Measurements from ENCODE around the gene SH3D19.
A peak's percentile ranks its signal among the peaks of the same experiment; 100 is the strongest.
"Not testable (repeated sequence)": the region's sequence is repeated elsewhere in the genome, so short reads cannot be mapped to it uniquely, and the experiment has no call there.

Gene SH3D19

DNA sequence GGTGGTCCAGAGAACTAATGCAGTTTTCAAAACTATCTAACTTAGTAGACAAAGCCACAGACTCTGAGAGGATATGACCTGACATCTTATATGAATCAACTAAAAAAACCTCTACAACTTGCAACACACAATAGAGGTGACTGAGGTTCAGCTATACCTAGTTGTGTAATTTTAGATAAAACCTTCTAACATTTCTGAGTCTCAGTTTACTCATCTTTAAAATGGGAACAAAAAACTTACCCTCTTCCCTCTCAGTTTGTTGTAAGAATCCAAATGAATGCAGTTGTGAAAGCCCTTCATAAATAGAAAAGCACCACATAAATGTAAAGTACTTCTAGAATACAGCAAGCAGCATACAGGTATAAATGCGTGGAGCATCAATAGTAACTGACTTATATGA, 5.9 kb downstream of the SH3D19 start:
- no peak for DNase-seq

DNA sequence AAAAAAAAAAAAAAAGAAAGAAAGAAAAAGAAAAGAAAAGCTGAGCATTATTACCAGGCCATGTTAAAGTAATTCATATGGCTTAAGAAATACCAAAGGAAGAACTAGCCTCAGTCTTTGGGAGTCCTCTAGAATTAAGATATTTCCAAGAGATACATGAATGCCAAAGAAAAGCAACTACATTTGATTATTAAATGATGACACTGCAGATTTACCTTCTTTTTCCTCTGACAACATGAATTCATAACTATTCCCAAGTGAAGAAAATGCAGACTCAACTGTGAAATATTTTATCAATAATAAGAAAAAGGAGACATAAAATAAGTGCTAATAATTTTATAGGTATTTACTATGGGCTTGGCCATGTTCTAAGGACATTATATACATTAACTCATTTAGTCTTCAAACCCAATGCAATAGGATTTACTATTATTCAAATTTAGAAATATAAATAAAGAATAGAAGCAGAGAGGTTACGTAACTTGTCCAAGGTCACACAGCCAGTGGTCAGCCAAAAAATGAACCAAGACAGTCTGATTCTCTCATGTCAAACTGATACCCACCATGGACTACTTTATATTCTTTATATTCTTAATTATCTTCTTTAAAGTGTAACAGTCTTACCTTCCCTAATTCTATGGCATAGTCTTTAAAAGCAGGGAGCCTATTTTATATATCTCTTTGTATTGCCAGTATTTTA, 6.9 kb downstream of the SH3D19 start:
- DNase-seq = no peak

DNA sequence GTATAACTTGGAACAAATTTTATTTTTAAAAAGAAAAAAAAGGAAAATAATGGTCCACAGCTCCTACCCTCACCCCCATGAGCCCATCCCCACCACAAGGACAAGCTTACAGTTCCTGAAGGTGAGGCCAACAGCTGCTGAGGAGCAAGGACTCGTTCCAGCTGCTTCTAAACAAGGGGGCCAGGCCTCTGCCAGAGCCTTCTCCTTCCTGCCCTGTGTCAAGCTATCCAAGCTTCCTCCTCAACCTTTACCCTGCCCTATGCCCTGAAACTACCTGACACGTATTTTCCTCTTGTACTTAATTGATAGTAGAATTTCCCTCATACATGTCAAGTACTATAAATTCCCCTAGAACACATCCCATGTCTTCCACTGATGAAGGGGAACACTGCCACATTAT, 8.8 kb downstream of the SH3D19 start:
- DNase-seq = no peak

DNA sequence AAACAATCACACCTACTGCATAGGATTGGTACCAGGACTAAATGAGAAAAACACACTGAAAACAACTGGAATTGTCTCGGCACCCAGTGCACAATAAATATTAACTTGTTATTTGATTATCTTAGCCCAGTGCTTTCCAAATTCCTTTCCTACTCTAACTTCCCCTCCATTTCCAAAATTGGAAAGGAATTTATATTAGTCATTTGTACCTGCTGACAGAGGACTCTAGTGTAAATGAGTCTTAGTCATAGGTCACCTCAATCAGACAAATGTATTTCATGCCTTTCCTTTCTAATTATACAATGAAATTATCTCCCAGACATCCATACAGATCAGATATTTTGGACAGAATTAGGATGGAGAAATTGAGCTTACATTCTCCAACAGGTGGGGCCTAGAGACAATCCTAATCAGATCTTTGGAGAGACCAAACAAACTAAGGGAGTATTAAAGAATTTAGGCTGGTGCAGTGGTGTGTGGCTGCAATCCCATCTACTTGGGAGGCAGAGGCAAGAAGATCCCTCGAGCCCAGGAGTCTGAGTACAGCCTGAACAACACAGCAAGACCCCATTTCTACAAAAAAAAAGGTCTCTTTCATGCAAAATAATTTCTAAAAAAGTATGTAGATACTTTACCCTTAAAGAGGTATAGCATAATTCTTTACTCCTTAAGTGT, 10.1 kb downstream of the SH3D19 start:
- no peak for DNase-seq

DNA sequence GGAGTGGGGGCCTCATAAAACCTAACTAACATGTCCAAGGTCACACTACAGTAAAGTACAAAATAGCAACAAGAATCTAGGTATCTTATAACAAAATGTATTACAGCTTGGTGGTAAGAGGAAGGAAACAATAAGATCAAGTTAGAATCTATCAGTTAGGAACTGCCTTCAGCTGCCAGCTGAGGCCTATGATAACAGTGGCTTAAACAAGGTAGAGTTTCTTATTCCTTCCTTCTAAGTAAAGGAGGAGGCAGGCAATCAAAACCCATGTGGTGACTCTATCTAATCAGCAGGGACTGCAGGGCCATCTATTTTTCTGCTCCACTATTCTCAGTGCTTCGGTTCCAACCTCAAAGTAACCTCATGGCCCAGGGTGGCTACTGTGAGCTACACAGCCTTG, 10.9 kb downstream of the SH3D19 start:
- DNase-seq = no peak

DNA sequence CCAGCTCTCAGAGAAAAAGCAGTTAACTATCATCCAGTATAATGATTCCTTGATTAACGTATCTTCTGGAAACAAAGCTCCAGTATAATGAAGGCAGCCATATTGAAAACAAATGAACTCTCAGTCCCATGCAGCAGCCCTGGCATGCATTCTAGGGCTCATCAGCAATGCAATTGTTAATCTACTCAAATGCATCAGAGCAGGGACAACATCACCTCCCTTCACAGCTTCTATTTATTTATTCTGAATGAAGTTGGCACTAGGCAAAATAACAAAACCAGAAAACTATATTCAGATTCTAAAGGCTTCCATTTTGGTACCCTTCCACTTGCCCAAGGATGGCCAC, 11.4 kb downstream of the SH3D19 start:
- DNase-seq = no peak

DNA sequence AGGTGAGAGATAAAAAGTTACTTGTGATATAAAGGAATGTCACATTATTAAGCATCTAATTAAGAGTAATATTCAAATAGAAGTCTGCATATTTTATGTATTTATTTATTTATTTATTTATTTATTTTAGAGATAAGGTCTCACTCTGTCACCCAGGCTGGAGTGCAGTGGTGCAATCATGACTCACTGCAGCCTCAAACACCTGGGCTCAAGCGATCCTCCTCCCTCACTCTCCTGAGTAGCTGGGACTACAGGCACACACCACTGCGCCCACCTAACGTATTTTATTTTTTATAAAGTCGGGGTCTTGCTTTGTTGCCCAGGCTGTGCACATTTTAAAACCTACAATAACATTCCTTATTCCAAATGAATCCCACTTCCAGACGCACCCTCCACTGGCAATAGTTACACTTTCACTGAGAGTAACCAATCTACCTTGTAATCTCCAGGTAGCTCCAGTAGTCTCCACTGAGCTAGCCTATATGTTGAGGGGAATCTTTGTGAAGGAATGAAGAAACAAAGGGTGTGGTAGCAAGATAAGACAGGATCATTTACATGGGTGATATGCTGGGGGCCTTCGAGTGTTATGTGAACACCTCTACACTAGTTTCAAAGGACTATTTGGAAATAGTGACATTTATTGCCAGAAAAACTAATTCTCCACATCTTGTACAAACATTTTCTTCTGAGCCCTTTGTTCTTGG, 11.9 kb downstream of the SH3D19 start:
- DNase-seq = no peak

DNA sequence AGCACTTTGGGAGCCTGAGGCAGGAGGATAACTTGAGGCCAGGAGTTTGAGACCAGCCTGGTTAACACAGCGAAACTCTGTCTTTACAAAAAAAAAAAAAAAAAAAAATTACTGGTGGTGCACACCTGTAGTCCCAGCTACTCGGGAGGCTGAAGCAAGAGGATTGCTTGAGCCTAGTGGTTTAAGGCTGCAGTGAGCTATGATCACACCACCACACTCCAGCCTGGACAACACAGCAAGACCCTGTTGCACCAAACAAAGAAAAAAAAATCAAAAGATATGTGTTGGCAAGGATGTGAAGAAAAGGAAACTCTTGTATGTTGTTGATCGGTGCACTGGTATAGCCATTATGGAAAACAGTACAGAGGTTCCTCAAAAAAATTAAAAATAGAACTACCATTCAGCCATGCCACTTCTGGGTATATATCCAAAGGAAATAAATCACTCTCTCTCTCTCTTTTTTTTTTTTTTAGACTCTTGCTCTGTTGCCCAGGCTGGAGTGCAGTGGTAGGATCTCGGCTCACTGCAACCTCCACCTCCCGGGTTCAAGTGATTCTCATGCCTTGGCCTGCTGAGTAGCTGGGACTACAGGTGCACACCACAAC, 15.2 kb downstream of the SH3D19 start:
- no peak for DNase-seq

DNA sequence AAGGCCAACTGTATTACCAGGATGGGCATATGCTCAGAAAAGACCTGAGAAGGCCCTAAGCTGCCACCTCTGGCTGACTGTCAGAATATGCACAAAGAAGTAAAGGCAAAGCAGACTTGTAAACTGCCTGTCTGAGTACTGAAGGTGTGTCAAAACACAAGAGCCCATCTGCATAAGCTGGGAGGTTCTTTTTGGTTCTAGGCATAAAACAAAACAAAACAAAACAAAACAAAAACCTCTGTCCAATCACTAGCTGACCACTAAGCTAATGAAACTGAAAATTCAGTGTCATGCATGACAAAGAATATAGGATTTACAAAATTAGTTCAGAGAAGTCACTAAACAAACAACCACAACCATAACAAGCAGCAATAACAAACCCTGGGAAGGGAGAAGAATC, 20.6 kb downstream of the SH3D19 start:
- no peak for DNase-seq

DNA sequence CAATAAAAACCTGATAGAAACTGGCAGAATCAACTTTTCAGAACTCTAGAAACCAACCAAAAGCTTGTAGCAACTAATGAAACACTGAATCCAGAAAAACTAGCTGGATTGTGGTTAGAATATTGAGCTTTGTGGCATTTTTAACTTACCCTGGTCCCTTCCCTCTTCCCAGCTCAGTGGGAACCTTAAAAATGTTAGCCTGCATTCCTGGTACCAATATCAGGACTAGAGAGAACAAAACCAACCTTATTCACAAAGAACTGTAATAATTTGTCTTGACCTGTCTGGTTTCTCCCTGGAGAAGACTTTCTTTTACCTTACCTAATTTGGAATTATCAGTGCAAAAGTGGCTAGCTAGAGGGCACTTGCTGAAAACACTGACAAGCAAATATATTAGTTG, 21.2 kb downstream of the SH3D19 start:
- DNase-seq = no peak

DNA sequence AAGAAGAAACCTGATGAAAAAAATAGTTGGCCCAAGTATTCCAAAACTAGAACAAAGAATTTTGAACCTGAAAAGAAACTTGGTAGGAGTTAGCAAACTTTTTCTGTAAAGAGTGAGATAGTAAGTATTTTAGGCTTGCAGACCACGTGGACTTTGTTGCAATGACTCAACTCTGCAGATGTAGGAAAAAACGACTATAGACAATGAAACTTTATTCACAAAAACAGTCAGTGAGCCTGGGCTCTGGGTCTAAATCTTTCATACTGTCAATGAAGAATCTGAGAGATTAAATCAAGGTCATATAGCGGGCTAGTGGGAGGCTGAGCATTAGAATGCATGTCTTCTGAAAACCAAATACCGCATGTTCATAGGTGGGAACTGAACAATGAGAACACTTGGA, 23.0 kb downstream of the SH3D19 start:
- DNase-seq = no peak

DNA sequence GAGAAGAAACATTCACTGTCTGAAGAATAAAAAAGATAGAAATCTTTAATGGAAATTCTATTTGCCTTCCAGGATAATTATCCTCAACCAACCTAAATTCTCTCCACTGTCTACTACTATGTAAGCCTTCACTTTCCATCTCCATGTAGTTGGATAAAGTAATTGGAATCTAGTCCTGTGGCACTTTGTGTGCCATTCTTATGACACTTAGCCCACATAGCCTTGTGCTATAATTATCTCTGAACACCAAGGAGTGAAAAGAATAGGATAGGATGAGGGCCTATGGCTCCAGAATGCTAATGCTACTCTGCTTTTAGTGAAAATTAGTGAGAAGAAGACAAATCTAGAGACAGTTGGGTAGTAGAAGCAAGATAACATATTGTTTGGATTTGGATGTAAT, 28.2 kb downstream of the SH3D19 start:
- no peak for DNase-seq

DNA sequence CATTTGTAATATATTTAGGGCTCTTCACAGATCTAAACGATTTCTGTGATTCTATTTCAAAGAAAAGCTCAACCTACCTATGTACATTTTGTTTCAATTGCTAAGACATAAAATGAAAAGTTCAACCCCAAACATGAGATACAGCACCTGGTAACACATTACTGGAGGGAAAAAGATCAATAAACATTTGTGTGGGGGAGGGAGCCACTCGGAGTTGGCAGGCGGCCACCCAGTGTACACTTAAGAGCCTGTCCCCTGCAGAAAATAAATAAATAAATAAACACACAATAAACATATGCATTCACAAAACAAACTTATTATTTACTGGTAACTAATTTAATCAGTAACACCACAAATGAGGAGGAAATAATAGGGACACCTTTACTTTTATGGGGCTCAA, 29.2 kb downstream of the SH3D19 start:
- DNase-seq = no peak

DNA sequence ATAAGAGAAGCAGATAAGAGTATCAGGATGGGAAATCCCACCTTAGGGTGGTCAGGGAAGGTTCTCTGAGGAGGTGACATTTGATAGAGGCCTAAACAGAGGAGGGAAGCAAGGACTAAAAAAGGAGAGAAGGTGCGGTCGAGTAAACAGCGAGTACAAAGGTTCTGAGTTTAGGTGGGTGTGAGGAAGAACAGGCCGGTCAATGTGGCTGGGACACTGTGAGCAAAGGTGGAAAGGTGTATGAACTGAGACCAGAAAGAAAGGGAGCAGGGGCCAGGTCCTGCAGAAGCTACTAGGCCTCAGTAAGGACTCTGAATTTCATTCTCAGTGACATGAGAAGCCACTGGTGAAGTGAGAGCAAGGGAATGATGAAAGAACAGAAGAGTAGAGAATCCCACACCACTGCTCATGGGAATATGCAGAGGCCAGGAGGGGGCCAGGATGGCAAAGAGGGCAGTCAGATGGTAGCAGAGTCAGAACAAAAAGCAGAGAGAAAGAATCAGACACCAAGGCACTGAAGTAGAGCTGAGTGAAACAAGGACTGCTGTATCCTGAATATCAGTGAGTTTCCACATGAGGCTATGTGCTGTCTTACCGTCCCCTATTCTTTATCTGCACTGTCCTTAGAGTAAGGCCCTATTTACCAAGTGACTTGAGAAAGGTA, 30.4 kb downstream of the SH3D19 start:
- no peak for DNase-seq

DNA sequence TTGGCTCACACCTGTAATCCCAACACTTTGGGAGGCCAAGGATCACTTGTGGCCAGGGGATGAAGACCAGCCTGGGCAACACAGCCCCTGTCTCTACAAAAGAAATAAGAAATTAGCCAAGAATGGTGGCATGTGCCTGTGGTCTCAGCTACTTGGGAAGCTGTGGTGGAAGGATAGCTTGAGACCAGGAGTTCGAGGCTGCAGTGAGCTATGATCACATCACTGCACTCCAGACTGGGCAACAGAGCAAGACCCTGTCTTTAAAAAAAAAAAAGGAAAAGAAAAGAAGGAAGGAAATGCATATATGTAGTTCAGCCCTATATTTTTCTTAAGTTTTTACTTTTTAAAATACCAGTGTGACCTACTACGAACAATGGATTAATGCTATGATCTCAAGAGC, 33.4 kb downstream of the SH3D19 start:
- DNase-seq = no peak

DNA sequence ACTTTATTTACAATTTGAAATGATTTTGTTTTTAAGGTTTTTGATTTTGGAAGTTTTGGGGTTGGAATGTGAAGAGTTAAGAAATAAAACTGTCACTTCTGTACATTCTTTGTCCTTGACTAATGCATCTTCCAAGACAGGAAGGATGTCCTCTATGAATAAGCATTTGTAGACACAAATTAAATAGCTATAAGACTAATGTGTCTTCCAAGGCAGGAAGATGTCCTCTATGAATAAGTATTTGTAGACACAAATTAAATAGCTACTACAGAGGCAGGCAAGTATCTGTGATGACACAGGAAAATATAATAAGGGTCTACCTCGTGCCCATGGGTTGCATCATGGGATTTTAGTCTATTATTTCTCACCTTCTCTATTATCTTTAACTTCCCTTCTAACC, 33.9 kb downstream of the SH3D19 start:
- no peak for DNase-seq

DNA sequence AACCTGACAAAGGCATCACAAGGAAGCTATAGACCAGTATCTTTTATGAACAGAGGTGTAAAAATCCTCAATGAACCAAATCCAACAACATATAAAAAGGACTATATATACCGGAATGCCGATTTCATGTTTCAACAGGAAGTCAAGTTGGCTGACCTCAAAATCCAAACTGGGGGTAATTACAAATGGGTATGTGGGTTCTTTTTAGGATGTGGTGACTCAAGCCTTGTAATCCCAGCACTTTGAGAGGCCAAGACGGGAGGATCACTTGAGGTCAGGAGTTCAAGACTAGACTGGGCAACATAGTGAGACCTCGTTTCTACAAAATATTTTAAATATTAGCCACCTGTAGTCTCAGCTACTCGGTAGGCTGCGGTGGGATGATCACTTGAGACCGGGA, 38.0 kb downstream of the SH3D19 start:
- DNase-seq = no peak

DNA sequence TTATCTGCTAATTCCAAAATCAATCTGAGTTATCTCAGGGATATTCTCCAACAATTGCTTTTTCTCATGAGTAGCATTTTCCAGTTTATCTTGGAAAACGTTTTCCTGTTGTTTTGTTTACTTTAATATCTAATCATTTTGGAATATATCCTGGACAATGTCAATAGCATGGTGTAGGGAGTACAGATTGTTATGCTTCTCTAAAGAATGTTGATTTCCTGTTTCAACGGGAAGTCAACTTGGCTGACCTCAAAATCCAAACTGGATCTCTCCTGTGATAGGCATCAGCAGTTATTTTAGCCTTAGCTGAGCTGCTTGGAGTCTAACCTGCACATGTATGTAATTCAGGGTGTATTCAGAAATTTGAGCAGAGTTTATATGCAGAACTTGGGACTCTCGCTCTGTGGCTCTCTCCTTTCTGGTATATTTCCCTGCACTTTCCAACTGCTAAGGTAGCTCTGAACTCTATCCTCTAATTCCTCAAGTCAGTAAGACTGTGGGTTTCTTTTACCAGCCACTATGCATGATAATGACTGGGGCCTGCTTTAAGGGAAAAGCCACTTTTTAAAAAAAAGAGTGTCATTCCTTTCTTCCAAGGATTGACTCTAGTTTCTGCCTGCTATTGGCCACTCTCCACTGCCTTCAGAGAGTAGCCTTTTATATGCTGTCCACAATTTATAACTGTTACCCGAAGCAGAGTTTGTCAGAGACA, 40.7 kb downstream of the SH3D19 start:
- DNase-seq = no peak

DNA sequence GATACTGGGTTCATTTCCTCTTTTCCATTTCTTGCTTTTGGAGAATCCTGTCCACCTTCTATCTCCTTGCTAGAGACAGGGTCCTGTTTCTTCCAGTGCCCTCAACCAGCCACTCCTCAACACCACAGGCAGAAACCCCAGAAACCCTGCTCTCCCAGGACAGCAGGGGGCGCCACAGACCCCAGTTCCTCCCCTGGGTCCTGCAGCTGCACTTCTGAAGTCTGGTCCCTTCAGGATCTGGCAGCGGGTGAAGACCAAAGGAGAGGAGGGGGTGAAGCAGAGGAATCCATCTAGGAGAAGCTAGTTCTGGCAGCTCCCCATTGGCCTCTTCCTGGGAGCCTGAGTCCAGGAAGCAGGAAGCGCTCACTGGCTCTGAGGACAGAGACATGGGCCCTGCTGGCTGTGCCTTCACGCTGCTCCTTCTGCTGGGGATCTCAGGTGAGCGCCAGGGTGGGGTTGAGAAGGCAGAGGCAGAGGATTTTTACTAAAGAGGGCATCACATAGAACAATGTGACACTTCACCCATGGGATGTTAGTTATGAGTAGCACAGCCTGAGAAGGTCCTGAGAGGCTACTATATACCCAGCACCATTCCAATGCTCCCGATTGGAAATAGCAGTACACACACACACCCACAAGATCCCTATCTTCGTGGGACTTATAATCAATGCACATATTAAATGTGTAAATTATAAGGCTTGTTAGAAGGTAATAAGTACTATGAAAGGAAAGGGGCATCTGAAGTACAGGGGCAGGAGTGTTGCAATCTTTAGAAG, 48.4 kb downstream of the SH3D19 start, which contains the start of gene PRSS48:
TSS of gene PRSS48 (plus strand) at position 375 of the 776 bp plus-strand sequence. CDS start at position 387, 12 bp downstream.
- DNase-seq = peak; percentile 49

DNA sequence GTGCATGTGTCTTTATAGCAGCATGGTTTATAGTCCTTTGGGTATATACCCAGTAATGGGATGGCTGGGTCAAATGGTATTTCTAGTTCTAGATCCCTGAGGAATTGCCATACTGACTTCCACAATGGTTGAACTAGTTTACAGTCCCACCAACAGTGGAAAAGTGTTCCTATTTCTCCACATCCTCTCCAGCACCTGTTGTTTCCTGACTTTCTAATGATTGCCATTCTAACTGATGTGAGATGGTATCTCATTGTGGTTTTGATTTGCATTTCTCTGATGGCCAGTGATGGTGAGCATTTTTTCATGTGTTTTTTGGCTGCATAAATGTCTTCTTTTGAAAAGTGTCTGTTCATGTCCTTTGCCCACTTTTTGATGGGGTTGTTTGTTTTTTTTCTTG, 56.5 kb downstream of the SH3D19 start:
- DNase-seq = not testable (repeated sequence)

DNA sequence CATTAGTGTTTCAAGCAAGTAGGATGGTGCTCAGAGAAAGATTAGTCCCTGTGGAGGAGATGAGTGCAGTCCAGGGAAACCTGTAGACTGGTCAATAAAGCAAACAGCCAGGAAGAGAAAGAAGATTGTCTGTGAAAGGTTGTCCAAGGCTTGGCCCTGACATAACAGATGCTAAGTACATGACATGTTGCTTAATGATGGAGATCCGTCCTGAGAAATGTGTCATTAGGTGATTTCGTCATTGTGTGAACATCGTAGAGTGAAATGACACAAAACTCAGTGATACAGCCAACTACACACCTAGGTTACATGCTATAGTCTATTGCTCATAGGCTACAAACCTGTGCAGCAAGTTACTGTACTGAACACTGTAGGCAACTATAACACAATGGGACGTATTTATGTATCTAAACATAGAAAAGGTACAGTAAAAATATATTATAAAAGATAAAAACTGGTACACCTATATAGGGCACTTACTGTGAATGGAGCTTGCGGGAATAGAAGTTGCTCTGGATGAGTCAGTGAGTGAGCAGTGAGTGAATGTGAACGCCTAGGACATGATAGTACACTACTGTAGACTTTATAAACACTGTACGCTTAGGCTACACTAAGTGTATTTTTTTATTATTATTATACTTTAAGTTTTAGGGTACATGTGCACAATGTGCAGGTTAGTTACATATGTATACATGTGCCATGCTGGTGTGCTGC, 57.4 kb downstream of the SH3D19 start:
- no peak for DNase-seq

Measured in suppressor macrophage treated with lipopolysaccharide for 4 hours (primary cell).